Stimulated activated CD4-positive, alpha-beta T cell treated with anti-CD3 and anti-CD28 coated beads, Interleukin-1b, Interleukin-23, amount 100 ng/mL, for 1 hour (primary cell): ENCODE results near the gene TOMM40.
A peak's percentile ranks its signal among the peaks of the same experiment; 100 is the strongest.
"Not testable (repeated sequence)": the region's sequence is repeated elsewhere in the genome, so short reads cannot be mapped to it uniquely, and the experiment has no call there.

ENCODE experiments used
- DNase-seq, 2 donors: peaks; one replicate each; pipeline ENCODE4 v3.0.0-alpha.2; 2020; ENCODE audit warnings: low read depth in 2 of 2

The TOMM40 gene

GRCh38 chr19:44897835-44898234, 6.8 kb downstream of the TOMM40 start:
- no peak for DNase-seq

- no peak for DNase-seq
These were observed 9.5 kb downstream of the TOMM40 start for GRCh38 chr19:44900328-44901244.

GRCh38 chr19:44903216-44903601, 12.2 kb downstream of the TOMM40 start:
- DNase-seq: no peak

- peak; percentile 45 to 68 for DNase-seq
These were observed 12.8 kb downstream of the TOMM40 start for GRCh38 chr19:44903602-44904425.

- DNase-seq: no peak
These were observed 13.5 kb downstream of the TOMM40 start for GRCh38 chr19:44904426-44904994.

- DNase-seq: no peak
These were observed 14.5 kb downstream of the TOMM40 start, which contains the start of gene APOE for GRCh38 chr19:44905437-44906160. Gene APOE (plus strand): TSS chr19:44905796. CDS start chr19:44906625, 829 bp downstream.

GRCh38 chr19:44907613-44908012, 16.6 kb downstream of the TOMM40 start:
- no peak for DNase-seq

GRCh38 chr19:44908074-44908835, 17.2 kb downstream of the TOMM40 start:
- DNase-seq: no peak

- no peak for DNase-seq
These were observed 17.8 kb downstream of the TOMM40 start for GRCh38 chr19:44908836-44909261.

- no peak for DNase-seq
These were observed 18.7 kb downstream of the TOMM40 start for GRCh38 chr19:44909775-44910174.

- not testable (repeated sequence) for DNase-seq
These were observed 20.8 kb downstream of the TOMM40 start for GRCh38 chr19:44911896-44912295.

- no peak for DNase-seq
These were observed 21.8 kb downstream of the TOMM40 start for GRCh38 chr19:44912854-44913253.

GRCh38 chr19:44913512-44914432, 22.7 kb downstream of the TOMM40 start:
- not testable (repeated sequence) for DNase-seq

GRCh38 chr19:44914433-44915206, 23.6 kb downstream of the TOMM40 start, which contains the start of gene APOC1:
Gene APOC1 (plus strand): TSS chr19:44914608. CDS start chr19:44914892, 284 bp downstream.
- peak; percentile 26 to 45 for DNase-seq

- DNase-seq: no peak
These were observed 33.2 kb downstream of the TOMM40 start for GRCh38 chr19:44924243-44924725.

- DNase-seq: no peak
These were observed 34.2 kb downstream of the TOMM40 start for GRCh38 chr19:44925114-44925891.

- not testable (repeated sequence) for DNase-seq
These were observed 35.4 kb downstream of the TOMM40 start for GRCh38 chr19:44926245-44927077.
